T follicular helper cell (primary cell): ENCODE results near the gene DENND2A.
"Not testable (repeated sequence)": the region's sequence is repeated elsewhere in the genome, so short reads cannot be mapped to it uniquely, and the experiment has no call there.

Experiments
- DNase-seq: peaks from one replicate; pipeline ENCODE4 v3.0.0-alpha.2; 2020; ENCODE audit warnings: low read depth

The DENND2A gene

DNA sequence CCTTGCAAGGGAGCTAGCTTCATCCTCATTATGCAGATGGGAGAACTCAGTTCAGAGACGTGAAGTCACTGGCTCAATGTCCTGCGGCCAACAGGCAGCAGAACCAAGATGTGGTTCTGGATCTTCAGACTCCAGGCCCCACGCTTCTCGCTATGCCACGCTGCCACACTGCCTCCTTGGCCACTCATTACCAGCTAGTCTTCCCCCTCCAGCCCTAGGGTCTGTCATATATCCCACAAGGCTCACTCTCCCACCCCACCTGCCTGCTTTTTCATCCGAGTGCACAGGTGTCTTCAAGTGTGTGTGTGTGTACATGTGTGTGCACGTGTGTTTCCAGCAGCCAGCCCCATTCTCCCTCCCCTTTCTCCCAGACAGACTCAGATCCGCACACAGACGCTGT, 53.4 kb downstream of the DENND2A start:
- DNase-seq: no peak

DNA sequence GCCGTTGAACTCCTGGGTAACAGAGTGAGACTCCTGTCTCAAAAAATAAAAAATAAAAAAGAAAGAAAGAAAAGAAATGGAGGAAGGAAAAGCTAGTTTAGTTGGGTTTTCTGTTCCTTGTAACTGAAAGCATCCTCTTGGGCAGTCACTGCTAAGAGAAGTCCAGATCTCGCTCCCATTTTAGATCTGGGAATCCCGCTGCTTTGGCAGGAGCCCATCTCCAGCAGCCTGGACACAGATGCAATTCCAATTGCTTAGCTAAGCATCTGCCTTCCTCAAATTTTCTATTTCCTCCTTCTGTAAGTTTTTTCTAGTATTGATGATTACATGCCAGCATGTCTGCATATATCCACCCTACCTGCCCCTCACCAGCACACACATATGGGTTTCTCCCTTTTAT, 54.1 kb downstream of the DENND2A start:
- DNase-seq: no peak

DNA sequence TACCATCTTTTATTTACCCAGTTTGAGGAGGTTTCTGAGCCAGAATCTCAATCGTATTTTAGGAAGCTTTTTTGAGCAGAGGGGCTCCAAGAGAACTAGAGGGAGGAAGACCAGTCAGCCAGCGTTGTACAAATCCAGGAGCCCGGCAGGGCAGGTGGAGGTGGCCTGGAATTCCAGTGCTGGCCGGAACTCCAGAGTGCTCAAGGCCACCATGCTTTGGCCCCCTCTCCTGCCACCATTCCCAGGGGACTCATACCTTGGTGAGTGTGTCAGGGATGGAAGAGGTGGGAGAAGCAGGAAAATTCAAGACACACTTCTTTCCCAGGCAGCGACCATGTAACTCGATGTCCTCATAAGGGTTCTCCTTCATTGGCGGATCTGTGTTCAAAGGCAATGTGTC, 55.3 kb downstream of the DENND2A start:
- DNase-seq: no peak

DNA sequence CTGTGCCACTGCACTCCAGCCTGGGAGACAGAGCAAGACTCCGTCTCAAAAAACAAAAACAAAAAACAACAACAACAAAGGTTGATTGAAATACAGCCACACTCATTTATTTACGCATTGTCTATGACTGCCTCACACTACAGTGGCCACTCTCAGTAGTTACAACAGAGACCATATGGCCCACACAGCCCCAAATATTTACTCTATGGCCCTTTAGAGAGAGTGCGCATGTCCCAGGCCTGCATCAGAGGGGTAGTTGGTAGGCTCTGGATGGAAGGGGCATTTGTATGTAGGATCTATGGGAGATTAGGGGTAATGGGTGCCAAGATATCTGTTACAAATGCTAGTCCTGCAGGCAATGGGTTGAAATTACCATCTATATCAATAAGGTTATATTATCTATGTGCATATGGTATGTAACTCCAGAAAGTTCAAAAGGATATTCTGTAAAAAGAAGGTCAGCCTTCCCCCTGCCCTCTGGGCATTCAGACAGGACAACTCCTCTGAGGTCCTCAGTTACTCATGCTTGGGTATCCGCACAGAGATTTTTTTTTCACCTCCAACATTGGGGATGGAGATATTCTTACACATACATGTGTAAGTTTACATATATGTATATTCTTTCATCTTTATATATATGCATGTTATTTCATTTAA, 56.3 kb downstream of the DENND2A start:
- DNase-seq: no peak

DNA sequence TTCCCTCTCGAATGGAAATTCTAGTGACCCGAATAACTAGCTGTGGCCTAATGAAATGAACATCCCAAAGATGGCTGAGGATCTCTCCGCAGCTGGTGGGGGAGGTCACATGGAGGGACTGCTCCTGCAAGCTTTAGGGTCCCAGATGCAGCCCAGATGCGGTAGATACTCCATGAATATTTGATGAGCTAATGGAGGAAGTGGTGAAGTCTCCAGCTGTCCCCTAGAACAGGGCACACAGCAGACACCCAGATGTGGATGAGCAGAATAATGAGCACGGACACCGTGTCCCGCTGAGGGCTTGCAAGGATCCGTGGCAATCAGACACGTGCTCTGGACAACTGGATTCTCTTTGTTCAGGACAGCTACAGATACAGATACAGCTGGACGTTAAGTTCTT, 59.2 kb downstream of the DENND2A start:
- DNase-seq: no peak

DNA sequence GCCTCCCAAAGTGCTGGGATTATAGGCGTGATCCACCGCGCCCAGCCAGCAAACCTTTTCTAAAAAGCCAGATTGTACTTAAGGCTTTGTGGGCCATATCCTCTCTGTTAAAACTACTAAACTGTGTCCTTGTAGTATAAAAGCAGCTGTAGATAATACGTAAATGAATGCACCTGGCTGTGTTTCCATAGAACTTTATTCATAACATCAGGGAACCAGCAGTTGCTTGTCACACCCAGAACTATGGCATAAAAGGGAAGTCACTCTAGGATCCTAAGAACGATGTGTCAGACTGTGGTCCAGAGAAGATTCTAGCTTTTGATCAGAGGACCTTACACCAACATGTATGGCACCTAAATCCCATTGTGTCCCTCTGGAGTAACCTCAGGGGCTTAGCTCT, 63.0 kb downstream of the DENND2A start:
- DNase-seq: no peak

DNA sequence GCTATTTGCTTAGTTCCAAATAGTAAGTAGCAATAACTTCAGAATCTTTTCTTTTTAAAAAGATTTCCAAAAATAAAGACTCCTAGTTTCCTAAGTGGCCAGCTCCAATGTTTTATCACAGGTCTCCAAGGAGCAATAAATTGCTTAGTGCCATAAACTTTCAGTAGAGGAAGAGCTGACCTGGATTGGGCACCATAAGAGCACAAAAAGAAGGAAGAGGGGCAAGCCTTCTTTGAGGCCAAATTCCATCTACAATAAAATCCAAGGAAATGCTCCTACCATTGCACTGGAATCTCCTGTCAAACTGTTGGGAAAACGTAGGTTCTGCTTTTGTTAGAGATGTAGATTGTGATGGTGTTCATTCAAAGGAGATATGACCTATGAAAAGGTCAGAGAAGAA, 64.0 kb downstream of the DENND2A start:
- DNase-seq: no peak

DNA sequence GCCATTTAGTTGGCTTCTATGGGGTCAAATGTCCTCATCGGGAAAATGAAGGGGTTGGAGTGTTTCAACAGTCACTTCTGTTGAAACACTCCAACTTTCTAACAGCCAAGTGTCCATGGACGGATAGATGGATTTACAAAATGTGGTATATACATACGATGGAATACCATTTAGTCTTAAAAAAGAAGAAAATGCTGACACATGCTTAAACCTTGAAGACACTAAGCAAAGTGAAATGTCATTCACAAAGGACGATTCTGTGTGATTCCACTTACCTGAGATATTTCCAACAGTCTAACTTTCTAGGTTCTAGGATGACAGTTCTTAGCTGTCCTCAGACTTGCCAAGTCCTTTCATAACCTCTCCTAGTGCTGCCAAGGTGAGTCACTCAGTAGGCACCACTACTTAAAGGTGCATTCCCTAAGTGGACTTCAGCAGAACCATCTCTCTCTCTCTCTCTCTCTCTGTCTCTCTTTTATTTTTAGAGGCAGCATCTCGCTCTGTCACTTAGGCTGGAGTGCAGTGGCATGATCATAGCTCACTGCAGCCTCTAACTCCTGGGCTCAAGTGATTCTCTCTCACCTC, 69.0 kb downstream of the DENND2A start:
- no peak for DNase-seq

DNA sequence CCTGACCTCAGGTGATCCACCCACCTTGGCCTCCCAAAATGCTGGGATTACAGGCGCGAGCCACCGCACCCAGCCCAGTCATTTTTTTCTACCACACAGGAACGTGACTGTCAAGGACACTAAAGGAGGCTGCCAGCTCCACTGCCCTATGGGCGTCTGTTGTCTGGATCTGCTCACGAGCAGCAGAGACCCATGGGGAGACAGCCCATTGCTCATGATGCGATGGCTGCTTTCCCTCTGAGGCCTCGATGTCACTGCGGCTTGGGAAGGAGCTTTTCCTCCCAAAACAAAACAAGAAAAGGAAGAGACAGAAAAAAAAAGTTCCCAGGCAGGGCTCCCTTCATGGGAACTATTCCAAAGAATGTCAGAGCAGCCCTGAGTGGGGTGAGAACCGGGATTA, 70.5 kb downstream of the DENND2A start:
- DNase-seq: no peak

DNA sequence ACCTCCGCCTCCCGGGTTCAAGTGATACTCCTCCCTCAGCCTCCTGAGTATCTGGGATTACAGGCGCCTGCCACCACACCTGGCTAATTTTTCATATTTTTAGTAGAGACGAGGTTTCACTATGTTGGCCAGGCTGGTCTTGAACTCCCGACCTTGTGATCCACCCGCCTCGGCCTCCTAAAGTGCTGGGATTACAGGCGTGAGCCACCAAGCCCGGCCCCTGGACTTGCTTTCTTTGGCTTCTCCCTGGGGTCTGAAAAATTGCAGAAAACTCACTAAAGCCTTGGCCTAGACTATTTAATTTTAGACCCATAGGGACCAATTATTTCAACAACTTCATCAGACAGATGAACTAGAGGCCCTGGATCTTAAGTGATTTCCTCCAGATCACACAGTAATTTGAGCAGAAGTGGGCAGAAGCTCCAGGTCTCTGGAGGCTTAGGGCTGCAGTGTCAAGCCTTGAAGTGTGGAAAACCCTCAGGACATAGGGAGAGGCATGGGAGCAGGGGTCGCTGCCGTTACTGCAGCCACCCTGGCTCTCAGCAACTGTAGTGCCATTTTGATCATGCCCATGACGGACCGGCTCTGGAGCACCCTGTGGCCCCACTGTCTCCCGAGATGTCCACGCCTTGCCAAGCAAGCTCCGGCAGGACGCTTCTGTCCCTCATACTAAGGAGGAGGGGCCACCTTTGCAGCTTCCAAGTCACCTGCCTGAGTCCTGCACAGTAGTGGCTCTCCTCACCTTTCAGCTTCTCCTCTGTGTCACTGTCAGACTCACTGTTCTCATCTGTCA, 72.4 kb downstream of the DENND2A start:
- no peak for DNase-seq

DNA sequence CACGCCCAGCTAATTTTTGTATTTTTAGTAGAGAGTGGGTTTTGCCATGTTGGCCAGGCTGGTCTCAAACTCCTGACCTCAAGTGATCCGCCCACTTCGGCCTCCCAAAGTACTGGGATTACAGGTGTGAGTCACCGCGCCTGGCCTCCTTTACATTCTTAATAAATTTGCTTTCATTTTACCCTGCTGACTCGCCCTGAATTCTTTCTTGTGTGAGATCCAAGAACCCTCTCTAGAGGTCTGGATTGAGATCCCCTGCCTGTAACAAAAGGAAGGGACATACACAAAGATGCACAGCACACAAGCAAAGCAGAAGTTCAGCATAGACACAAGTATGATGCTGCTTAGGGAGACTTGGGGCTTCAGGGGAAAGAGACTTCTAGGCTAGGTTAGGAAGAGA, 74.4 kb downstream of the DENND2A start:
- not testable (repeated sequence) for DNase-seq

DNA sequence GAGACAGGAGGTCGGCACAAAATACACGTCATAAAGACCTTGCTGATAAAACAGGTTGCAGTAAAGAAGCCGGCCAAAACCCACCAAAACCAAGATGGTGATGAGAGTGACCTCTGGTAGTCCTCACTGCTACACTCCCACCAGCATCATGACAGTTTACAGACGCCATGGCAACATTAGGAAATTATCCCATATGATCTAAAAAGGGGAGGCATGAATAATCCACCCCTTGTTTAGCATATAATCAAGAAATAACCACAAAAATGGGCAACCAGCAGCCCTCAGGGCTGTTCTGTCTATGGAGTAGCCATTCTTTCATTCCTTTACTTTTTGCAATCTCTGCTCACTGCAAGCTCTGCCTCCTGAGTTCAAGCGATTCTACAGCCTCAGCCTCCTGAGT, 74.9 kb downstream of the DENND2A start:
- DNase-seq: not testable (repeated sequence)

DNA sequence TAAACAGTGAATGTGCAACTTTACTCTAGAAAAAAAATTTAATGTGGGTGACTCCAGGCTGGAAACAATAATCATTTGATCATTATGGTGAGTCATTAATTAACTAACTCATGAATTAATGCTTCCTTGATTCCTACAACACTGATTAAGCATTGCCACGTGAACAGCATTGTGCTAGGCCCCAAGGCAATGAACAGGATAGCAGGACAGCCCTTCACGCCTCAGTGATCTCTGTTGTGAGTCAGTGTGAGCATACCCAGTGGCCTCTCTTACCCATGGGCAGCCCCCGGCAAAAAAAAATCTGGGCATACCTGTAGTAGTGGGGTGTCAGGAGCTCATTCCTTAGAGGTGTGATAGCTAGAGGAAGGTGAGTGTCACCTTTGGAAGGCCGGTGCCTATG, 76.0 kb downstream of the DENND2A start:
- DNase-seq: no peak

DNA sequence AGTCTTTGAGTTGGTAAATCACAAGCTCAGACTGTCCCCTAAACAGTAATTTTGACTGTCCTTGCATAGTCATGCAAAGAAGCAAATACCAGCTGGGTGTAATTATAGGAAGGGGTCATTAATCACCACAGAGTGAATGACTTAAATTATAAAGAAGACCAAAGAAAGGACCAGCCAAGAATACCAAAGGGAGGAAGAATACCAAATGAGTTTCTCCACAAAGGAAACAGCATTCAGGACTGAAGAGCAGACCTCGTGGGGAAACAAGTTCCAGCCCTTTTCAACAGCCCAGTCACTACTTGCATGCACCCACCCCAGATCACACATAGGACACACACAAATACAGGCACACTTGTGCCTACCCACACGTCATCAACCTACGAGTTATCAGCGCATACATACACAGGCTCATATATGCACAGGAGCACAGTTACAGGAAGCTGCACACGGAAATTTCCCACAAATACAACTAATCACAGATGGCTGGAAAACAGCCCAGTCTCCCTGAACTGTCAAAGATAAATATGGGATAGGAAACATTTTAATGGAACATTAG, 77.6 kb downstream of the DENND2A start:
- no peak for DNase-seq

DNA sequence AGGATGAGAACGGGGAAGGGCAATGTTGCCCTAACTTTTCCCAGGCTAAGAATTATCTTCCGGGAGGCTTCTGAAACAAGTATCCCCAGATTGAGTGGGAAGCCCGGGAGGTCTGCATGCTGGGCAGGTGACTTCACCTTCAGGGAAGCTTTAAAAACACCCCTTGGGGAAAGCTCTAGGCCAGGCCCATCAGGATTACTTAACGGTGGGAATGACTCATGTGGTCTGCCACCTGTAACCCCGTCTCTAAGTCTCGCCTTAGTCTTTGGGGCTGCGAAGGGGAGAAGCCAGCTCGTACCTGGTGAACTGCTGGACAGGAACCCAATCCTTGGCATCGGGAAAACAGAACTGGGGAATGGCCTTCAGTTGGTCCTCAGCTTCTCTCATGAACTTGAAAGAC, 81.2 kb downstream of the DENND2A start:
- no peak for DNase-seq

DNA sequence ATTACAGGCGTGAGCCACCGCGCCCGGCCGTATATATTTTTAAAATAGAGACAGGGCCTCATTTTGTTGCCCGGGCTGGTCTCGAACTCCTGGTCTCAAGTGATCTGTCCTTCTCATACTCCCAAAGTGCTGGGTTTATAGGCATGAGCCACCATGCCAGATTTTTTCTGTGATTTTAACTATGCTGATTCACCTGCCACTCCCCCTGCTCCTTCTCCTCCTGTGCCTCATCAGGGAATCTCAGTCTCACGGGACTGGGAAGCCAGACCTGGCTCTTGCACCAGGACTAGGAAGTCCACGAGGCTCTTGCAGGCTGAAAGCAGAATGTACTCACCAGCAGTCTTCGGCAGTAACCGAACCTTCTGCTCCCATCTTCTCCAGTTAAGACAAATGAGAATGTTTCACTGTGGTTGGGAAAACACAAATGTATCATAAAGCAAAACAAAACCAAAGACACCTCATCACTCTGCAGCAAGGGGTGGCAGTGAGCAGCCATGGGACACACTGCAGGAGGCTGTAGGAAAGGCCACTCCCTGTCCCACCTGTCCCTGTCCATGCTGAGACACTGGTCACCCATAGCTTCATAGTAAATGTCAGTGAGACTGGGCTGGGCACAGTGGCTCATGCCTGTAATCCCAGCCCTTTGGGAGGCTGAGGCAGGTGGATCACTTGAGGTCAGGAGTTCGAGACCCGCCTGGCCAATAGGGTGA, 82.6 kb downstream of the DENND2A start:
- no peak for DNase-seq

DNA sequence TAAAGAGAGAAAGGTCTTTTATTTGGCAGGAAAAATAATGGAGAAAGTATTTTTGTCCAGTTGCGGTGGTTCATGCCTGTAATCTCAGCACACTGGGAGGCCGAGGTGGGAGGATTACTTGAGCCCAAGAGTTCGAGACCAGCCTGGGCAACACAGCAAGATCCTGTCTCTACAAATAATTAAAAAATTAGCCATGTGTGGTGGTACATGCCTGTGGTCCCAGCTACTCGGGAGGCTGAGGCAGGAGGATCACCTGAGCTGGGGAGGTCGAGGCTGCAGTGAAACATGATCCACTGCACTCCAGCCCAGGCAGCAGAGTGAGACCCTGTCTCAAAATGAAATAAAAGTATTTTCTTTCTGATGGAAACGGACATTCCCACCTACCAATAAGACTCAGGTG, 83.5 kb downstream of the DENND2A start:
- DNase-seq: no peak

DNA sequence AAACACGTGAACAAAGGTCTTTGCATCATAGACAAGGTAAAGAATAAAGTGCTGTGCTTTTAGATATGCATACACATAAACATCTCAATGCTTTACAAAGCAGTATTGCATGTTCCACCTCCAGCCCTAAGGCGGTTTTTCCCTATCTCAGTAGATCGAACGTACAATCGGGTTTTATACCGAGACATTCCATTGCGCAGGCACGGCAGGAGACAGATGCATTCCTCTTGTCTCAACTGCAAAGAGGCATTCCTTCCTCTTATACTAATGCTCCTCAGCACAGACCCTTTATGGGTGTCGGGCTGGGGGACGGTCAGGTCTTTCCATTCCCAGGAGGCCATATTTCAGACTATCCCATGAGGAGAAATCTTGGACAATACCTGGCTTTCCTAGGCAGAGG, 87.4 kb downstream of the DENND2A start:
- DNase-seq: not testable (repeated sequence)

DNA sequence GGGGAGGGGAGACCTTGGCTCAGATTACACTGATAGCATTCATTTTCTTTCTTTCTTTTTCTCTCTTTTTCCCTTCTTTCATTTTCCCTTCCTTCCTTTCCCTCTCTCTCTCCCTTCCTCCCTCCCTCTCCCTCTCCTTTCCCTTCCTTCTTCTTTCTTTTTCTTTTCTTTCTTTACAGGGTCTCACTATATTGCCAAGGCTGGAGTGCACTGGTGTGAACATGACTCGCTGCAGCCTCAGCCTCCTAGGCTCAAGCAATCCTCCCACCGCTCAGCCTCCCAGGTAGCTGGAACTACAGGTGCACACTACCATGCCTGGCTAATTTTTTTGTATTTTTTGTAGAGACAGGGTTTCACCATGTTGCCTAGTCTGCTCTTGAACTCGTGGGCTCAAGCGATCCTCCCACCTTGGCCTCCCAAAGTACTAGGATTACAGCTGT, 88.4 kb downstream of the DENND2A start:
- no peak for DNase-seq

DNA sequence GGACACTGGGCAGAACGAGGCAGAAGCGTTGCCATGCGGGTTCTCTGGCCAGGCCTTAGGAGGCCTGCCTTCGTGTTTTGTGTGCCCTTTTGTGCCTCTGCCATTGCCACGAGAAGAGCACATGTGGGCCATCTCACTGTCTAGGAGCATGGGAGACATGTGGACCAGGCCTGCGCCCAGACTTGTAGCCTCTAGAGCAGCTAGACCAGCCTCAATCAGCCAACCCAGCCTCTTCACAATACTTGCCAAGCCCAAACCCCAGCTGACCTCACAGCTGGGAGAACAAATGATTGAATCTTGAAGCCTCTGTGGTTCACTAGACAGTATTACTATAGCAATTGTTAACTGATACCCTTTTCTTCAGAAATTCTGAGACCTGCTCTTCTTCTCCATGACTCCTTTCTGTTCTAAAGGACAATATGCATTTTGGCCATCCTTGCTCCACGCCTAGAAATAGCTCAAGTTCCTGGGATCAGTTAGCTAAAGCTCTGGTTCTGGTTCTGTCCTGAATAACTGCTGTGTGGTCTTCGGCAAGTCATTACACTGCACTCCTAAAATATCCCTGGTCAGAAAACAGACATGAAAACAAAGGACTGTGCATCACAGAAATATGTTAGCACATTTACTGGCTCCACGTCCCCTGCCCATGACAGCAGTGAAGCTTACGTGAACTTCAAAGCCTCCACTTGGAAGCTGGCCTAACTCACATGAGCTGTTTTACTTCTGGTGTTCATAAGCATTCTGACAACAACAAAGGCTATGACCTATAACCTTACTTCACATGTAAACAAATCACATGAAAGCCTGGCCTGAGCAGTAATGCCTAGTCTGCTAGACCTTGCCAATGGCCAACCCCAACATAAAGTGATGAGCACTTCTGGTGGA, 89.0 kb downstream of the DENND2A start:
- DNase-seq: no peak

DNA sequence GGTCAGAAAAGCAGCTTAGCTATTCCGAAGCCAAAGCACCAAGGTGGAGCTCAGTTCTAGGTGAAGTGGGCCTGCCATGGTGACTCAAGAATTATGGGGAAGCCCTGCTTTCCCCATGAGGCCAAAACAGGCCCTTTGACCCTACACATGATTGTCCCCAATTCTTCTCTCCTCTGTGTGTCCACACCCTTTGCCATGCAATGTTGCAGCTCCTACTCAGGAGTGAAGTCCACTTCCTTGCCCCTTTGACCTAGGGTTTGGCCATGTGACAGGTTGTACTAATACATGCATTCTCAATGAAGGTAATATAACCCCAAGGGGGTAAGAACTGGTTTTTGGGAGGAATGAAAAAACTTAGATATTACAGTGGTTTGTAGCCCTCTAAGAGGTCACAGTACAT, 93.7 kb downstream of the DENND2A start:
- no peak for DNase-seq
